Peyer's patch (tissue), 4 donors: Measurements from ENCODE around the gene ALDH3A2.

Experiments
- POLR2A ChIP-seq, 2 donors: fragments of 450-650 bp; IDR thresholded peaks; one replicate each; pipeline ENCODE4 v1.5.1; 2017; ENCODE audit warnings: antibody characterized with exemption in 2 of 2, mild to moderate bottlenecking in 2 of 2, moderate library complexity in 2 of 2
- TF ChIP-seq, protein P1 (sequence below), 6 experiments: fragments of 450-650 bp in 4 of 6; fragments of 200-600 bp in 2 of 6; sonication (generic) in 1 of 6; IDR thresholded peaks; one replicate each; pipeline ENCODE4 v1.5.1; 2017 to 2019; ENCODE audit warnings: antibody characterized with exemption in 6 of 6, mild to moderate bottlenecking in 3 of 6, moderate library complexity in 1 of 6

GRCh38 chr17:19652595-19652994, 4.0 kb downstream of the ALDH3A2 start:
- TF ChIP-seq, protein P1, sequence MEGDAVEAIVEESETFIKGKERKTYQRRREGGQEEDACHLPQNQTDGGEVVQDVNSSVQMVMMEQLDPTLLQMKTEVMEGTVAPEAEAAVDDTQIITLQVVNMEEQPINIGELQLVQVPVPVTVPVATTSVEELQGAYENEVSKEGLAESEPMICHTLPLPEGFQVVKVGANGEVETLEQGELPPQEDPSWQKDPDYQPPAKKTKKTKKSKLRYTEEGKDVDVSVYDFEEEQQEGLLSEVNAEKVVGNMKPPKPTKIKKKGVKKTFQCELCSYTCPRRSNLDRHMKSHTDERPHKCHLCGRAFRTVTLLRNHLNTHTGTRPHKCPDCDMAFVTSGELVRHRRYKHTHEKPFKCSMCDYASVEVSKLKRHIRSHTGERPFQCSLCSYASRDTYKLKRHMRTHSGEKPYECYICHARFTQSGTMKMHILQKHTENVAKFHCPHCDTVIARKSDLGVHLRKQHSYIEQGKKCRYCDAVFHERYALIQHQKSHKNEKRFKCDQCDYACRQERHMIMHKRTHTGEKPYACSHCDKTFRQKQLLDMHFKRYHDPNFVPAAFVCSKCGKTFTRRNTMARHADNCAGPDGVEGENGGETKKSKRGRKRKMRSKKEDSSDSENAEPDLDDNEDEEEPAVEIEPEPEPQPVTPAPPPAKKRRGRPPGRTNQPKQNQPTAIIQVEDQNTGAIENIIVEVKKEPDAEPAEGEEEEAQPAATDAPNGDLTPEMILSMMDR (IDR thresholded peaks at IDR 0.05) = no peak
- TF ChIP-seq POLR2A (IDR thresholded peaks at IDR 0.05) = no peak
